Measurements from ENCODE around the gene NUDT7. TPM values are rescaled to one million over a fixed set of nuclear protein-coding genes. Genes with fewer than 3 reads are reported as not detected.
A peak's percentile ranks its signal among the peaks of the same experiment; 100 is the strongest.

The NUDT7 gene
- total RNA-seq, 1 donor from 2014 or later, result 4.7 TPM

- no peaks in the 10 kb centered on the region for H3K9me3 Mint-ChIP-seq
- no peak overlapping the region for H3K27ac Mint-ChIP-seq (ENCODE audit: unreplicated experiment)
- H3K27me3 Mint-ChIP-seq (ENCODE audit: low read depth), result peaks cover 69% of the 10 kb centered on the region
- H3K4me1 Mint-ChIP-seq, result peaks cover 10% of the 10 kb centered on the region
- peak overlapping the region; percentile 82 for H3K4me3 Mint-ChIP-seq
- H3K36me3 Mint-ChIP-seq (ENCODE audit: low read depth), result no peaks in the 10 kb centered on the region
- TF ChIP-seq, protein P1, sequence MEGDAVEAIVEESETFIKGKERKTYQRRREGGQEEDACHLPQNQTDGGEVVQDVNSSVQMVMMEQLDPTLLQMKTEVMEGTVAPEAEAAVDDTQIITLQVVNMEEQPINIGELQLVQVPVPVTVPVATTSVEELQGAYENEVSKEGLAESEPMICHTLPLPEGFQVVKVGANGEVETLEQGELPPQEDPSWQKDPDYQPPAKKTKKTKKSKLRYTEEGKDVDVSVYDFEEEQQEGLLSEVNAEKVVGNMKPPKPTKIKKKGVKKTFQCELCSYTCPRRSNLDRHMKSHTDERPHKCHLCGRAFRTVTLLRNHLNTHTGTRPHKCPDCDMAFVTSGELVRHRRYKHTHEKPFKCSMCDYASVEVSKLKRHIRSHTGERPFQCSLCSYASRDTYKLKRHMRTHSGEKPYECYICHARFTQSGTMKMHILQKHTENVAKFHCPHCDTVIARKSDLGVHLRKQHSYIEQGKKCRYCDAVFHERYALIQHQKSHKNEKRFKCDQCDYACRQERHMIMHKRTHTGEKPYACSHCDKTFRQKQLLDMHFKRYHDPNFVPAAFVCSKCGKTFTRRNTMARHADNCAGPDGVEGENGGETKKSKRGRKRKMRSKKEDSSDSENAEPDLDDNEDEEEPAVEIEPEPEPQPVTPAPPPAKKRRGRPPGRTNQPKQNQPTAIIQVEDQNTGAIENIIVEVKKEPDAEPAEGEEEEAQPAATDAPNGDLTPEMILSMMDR (conservative IDR thresholded peaks at IDR 0.05), result no peak
- DNase-seq (ENCODE audit: low read depth, low spot score), result no peak
These were observed 67.0 kb downstream of the NUDT7 start for GRCh38 chr16:77789085-77790008.

GRCh38 chr16:77790009-77790372, 67.7 kb downstream of the NUDT7 start:
- TF ChIP-seq, protein P1 (conservative IDR thresholded peaks at IDR 0.05), result no peak
- Mint-ChIP-seq H3K9me3 (no peaks in the 10 kb centered on the region), H3K4me1 (peaks cover 10% of the 10 kb centered on the region), H3K4me3 (peak overlapping the region; percentile 82), H3K27me3 (ENCODE audit: low read depth) (peaks cover 71% of the 10 kb centered on the region), H3K27ac (ENCODE audit: unreplicated experiment) (no peak overlapping the region), H3K36me3 (ENCODE audit: low read depth) (no peaks in the 10 kb centered on the region)
- no peak for DNase-seq (ENCODE audit: low read depth, low spot score)

DNA sequence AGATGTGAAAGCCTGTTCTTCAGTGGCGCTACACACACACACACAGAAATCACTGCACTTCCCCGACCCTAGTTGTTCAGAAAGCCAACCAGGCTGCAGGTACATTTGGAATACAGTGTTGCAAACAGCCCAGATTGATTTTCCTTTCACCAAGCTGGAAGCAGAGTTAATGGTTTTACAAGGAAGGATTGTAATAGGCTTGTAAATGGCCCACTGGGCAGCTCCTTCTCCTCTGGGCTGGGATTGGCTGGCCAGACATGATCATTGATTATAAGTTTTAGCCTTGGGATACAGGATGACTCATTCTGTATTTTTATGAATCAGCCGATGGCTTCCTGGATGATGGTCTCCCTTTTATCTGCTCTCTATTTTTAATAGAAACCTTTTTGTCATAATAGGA, 68.6 kb downstream of the NUDT7 start:
- peaks cover 10% of the 10 kb centered on the region for H3K4me1 Mint-ChIP-seq

More for the DNA sequence above, 68.6 kb downstream of the NUDT7 start:
- Mint-ChIP-seq H3K27ac (ENCODE audit: unreplicated experiment) (no peak overlapping the region), H3K27me3 (ENCODE audit: low read depth) (peaks cover 67% of the 10 kb centered on the region), H3K36me3 (ENCODE audit: low read depth) (no peaks in the 10 kb centered on the region), H3K4me3 (no peak overlapping the region), H3K9me3 (no peaks in the 10 kb centered on the region)
- DNase-seq (ENCODE audit: low read depth, low spot score), result no peak
- TF ChIP-seq, protein P1 (conservative IDR thresholded peaks at IDR 0.05), result no peak

Other genes with a start within 250 kb of the NUDT7 start
- gene VAT1L, start 66.0 kb downstream of the NUDT7 start, total RNA-seq, result 4.8 and 5.2 TPM in 2 replicates

All from neural crest cell (in vitro differentiated cells).